Endothelial cell (in vitro differentiated cells): ENCODE results near the gene HBA2. TPM values are rescaled to one million over a fixed set of nuclear protein-coding genes. Genes with fewer than 3 reads are reported as not detected.
"Not testable (repeated sequence)": the region's sequence is repeated elsewhere in the genome, so short reads cannot be mapped to it uniquely, and the experiment has no call there.

Experiments used
- DNase-seq: peaks from one replicate; pipeline ENCODE4 v3.0.0; 2021; ENCODE audit warnings: low spot score
- H3K27ac Mint-ChIP-seq: one replicate; pipeline ENCODE4 v1.8.0; 2021; ENCODE audit warnings: mixed read lengths, inconsistent platforms; ENCODE audit not compliant: unreplicated experiment
- H3K27me3 Mint-ChIP-seq: one replicate; pipeline ENCODE4 v1.8.0; 2021; ENCODE audit warnings: mild to moderate bottlenecking, moderate library complexity, mixed read lengths, inconsistent platforms; ENCODE audit not compliant: unreplicated experiment
- H3K36me3 Mint-ChIP-seq: one replicate; pipeline ENCODE4 v1.8.0; 2021; ENCODE audit warnings: mild to moderate bottlenecking, low read depth, mixed read lengths, inconsistent platforms; ENCODE audit not compliant: unreplicated experiment
- H3K4me1 Mint-ChIP-seq: one replicate; pipeline ENCODE4 v1.8.0; 2021; ENCODE audit warnings: mild to moderate bottlenecking, mixed read lengths, inconsistent platforms; ENCODE audit not compliant: unreplicated experiment
- H3K4me3 Mint-ChIP-seq: one replicate; pipeline ENCODE4 v1.8.0; 2021; ENCODE audit warnings: mild to moderate bottlenecking, mixed read lengths, inconsistent platforms; ENCODE audit not compliant: unreplicated experiment
- H3K9me3 Mint-ChIP-seq: one replicate; pipeline ENCODE4 v1.8.0; 2021; ENCODE audit warnings: mixed read lengths, inconsistent platforms; ENCODE audit not compliant: unreplicated experiment
- CTCF ChIP-seq: fragments of 200-600 bp; sonication (generic); IDR thresholded peaks from one replicate; pipeline ENCODE4 v1.5.0; 2021; ENCODE audit warnings: antibody characterized with exemption; ENCODE audit not compliant: unreplicated experiment
- total RNA-seq: library from RNA; stranded (reverse); fragmentation: NEBNext Ultra II Directional; extraction: Animal tissue kit (Norgen Biotek cat#: 25700); gene quantifications from one replicate; pipeline ENCODE4 v1.2.1, GENCODE V29; 2021; ENCODE audit not compliant: unreplicated experiment

The HBA2 gene
- total RNA-seq, 1 donor from 2014 or later: not detected

- peaks cover 5% of the 10 kb centered on the region for H3K4me1 Mint-ChIP-seq
- H3K9me3 Mint-ChIP-seq: no peaks in the 10 kb centered on the region
- H3K4me3 Mint-ChIP-seq: no peak overlapping the region
- no peak for DNase-seq
- peaks cover 13% of the 10 kb centered on the region for H3K27me3 Mint-ChIP-seq
- no peak for TF ChIP-seq CTCF
- H3K27ac Mint-ChIP-seq: no peak overlapping the region
- no peaks in the 10 kb centered on the region for H3K36me3 Mint-ChIP-seq
Observed at GRCh38 chr16:159136-159849, 13.4 kb upstream of the HBA2 start.

- H3K27me3 Mint-ChIP-seq, H3K4me3 Mint-ChIP-seq, H3K4me1 Mint-ChIP-seq, H3K36me3 Mint-ChIP-seq, H3K27ac Mint-ChIP-seq, H3K9me3 Mint-ChIP-seq, DNase-seq: not testable (repeated sequence)
Observed at GRCh38 chr16:160242-160641, 12.4 kb upstream of the HBA2 start.

GRCh38 chr16:160691-161190 is 11.9 kb upstream of the HBA2 start:
- Mint-ChIP-seq H3K4me3 (no peak overlapping the region), H3K27me3 (peaks cover 10% of the 10 kb centered on the region), H3K36me3 (no peaks in the 10 kb centered on the region), H3K9me3 (no peaks in the 10 kb centered on the region), H3K27ac (no peak overlapping the region), H3K4me1 (no peaks in the 10 kb centered on the region)
- TF ChIP-seq CTCF: no peak
- DNase-seq: no peak

- no peak for DNase-seq
- Mint-ChIP-seq H3K36me3 (no peaks in the 10 kb centered on the region), H3K4me1 (no peaks in the 10 kb centered on the region), H3K27me3 (peaks cover 15% of the 10 kb centered on the region), H3K27ac (no peak overlapping the region), H3K9me3 (no peaks in the 10 kb centered on the region), H3K4me3 (no peak overlapping the region)
- no peak for TF ChIP-seq CTCF
Observed at GRCh38 chr16:162271-162991, 10.2 kb upstream of the HBA2 start.

GRCh38 chr16:163139-163538 is 9.5 kb upstream of the HBA2 start:
- H3K36me3 Mint-ChIP-seq, H3K27ac Mint-ChIP-seq, H3K4me3 Mint-ChIP-seq, H3K4me1 Mint-ChIP-seq, DNase-seq, H3K9me3 Mint-ChIP-seq: not testable (repeated sequence)
- peaks cover 15% of the 10 kb centered on the region for H3K27me3 Mint-ChIP-seq

- not testable (repeated sequence) for H3K27ac Mint-ChIP-seq, DNase-seq, H3K4me1 Mint-ChIP-seq, H3K9me3 Mint-ChIP-seq, H3K36me3 Mint-ChIP-seq, H3K4me3 Mint-ChIP-seq
- H3K27me3 Mint-ChIP-seq: peaks cover 20% of the 10 kb centered on the region
Observed at GRCh38 chr16:163696-164095, 9.0 kb upstream of the HBA2 start.

GRCh38 chr16:164134-164823 is 8.4 kb upstream of the HBA2 start:
- H3K9me3 Mint-ChIP-seq, H3K4me3 Mint-ChIP-seq: not testable (repeated sequence)

More at GRCh38 chr16:164134-164823, 8.4 kb upstream of the HBA2 start:
- not testable (repeated sequence) for H3K36me3 Mint-ChIP-seq, H3K4me1 Mint-ChIP-seq, H3K27ac Mint-ChIP-seq, DNase-seq
- H3K27me3 Mint-ChIP-seq: peaks cover 21% of the 10 kb centered on the region
